Measurements from ENCODE around the gene SLC45A1.

The SLC45A1 gene

GRCh38 chr1:8302081-8302956 is 15.6 kb upstream of the SLC45A1 start:
- H3K27me3 ChIP-seq (ENCODE audit: control insufficient read depth in 3 of 3, insufficient read depth in 3 of 3, low read depth in 1 of 3, low read length in 3 of 3): peaks cover 0 to 5% (median 0%) of the 10 kb centered on the region in 3 experiments
- no peak overlapping the region for H2BK12ac ChIP-seq (ENCODE audit: low read length)
- no peak overlapping the region for H2BK5ac ChIP-seq (ENCODE audit: low read length)
- H2BK120ac ChIP-seq (ENCODE audit: low read depth, low read length): no peak overlapping the region
- H3K18ac ChIP-seq (ENCODE audit: low read length): no peak overlapping the region
- H4K8ac ChIP-seq (ENCODE audit: low read depth, low read length): no peak overlapping the region
- H4K91ac ChIP-seq (ENCODE audit: low read depth, low read length, poor library complexity): no peak overlapping the region
- H3K9me3 ChIP-seq (replicated peaks in 1 of 2; ENCODE audit: control insufficient read depth in 2 of 2, insufficient read depth in 1 of 2, low read depth in 1 of 2, low read length in 2 of 2): no peaks in the 10 kb centered on the region
- no peak overlapping the region for H3K9ac ChIP-seq (ENCODE audit: low read depth, low read length, poor library complexity)
- H2AK5ac ChIP-seq (ENCODE audit: low read depth, low read length): no peak overlapping the region
- H3K23ac ChIP-seq (ENCODE audit: low read depth, low read length, poor library complexity): no peak overlapping the region
- H3K4ac ChIP-seq (ENCODE audit: low read length): no peak overlapping the region
- peak overlapping the region; percentile 1 for H2AFZ ChIP-seq (ENCODE audit: low read length)
- no peak overlapping the region for H3K4me2 ChIP-seq (ENCODE audit: insufficient read depth, low read length, poor library complexity, severe bottlenecking)
- peaks cover 0 to 7% of the 10 kb centered on the region in 2 donors for H3K4me1 ChIP-seq (ENCODE audit: control insufficient read depth in 2 of 2, insufficient read depth in 1 of 2, low read depth in 1 of 2, low read length in 2 of 2)
- no peaks in the 10 kb centered on the region for H3K36me3 ChIP-seq (replicated peaks in 1 of 2; ENCODE audit: control insufficient read depth in 2 of 2, insufficient read depth in 2 of 2, low read length in 2 of 2)
- DNase-seq (ENCODE audit: low spot score): no peak
- no peak overlapping the region for H2BK15ac ChIP-seq (ENCODE audit: low read length)
- H3K27ac ChIP-seq (replicated peaks; ENCODE audit: low read length): no peak overlapping the region
- H3K4me3 ChIP-seq (ENCODE audit: low read length in 2 of 2): no peak overlapping the region
- no peak overlapping the region for H3K14ac ChIP-seq (ENCODE audit: low read length)
- WGBS, 2 donors (ENCODE audit: extremely low coverage in 2 of 2, insufficient read length in 2 of 2, insufficient replicate concordance in 1 of 2): no CpG with 5 or more reads among the region's 22 CpGs
- H3K79me1 ChIP-seq (ENCODE audit: low read depth, low read length): no peaks in the 10 kb centered on the region

- Histone ChIP-seq H2BK5ac (ENCODE audit: low read length) (no peak overlapping the region), H4K8ac (ENCODE audit: low read depth, low read length) (no peak overlapping the region), H3K4me2 (ENCODE audit: insufficient read depth, low read length, poor library complexity, severe bottlenecking) (no peak overlapping the region), H2BK120ac (ENCODE audit: low read depth, low read length) (no peak overlapping the region), H2BK15ac (ENCODE audit: low read length) (no peak overlapping the region), H3K9me3 (replicated peaks in 1 of 2; ENCODE audit: control insufficient read depth in 2 of 2, insufficient read depth in 1 of 2, low read depth in 1 of 2, low read length in 2 of 2) (no peaks in the 10 kb centered on the region), H3K4me1 (ENCODE audit: control insufficient read depth in 2 of 2, insufficient read depth in 1 of 2, low read depth in 1 of 2, low read length in 2 of 2) (peaks cover 0 to 6% of the 10 kb centered on the region in 2 donors), H3K14ac (ENCODE audit: low read length) (no peak overlapping the region), H4K91ac (ENCODE audit: low read depth, low read length, poor library complexity) (no peak overlapping the region), H3K9ac (ENCODE audit: low read depth, low read length, poor library complexity) (no peak overlapping the region), H3K18ac (ENCODE audit: low read length) (no peak overlapping the region), H3K27me3 (ENCODE audit: control insufficient read depth in 3 of 3, insufficient read depth in 3 of 3, low read depth in 1 of 3, low read length in 3 of 3) (peaks cover 0 to 5% (median 0%) of the 10 kb centered on the region in 3 experiments), H2AK5ac (ENCODE audit: low read depth, low read length) (no peak overlapping the region), H2BK12ac (ENCODE audit: low read length) (no peak overlapping the region), H3K36me3 (replicated peaks in 1 of 2; ENCODE audit: control insufficient read depth in 2 of 2, insufficient read depth in 2 of 2, low read length in 2 of 2) (no peaks in the 10 kb centered on the region), H3K4me3 (ENCODE audit: low read length in 2 of 2) (no peak overlapping the region), H3K23ac (ENCODE audit: low read depth, low read length, poor library complexity) (no peak overlapping the region), H3K79me1 (ENCODE audit: low read depth, low read length) (no peaks in the 10 kb centered on the region), H3K4ac (ENCODE audit: low read length) (no peak overlapping the region), H3K27ac (replicated peaks; ENCODE audit: low read length) (no peak overlapping the region), H2AFZ (ENCODE audit: low read length) (no peak overlapping the region)
- no CpG with 5 or more reads among the region's 3 CpGs for WGBS, 2 donors (ENCODE audit: extremely low coverage in 2 of 2, insufficient read length in 2 of 2, insufficient replicate concordance in 1 of 2)
- DNase-seq (ENCODE audit: low spot score): no peak
Observed at GRCh38 chr1:8303141-8303540, 14.8 kb upstream of the SLC45A1 start.

GRCh38 chr1:8303876-8304275 is 14.0 kb upstream of the SLC45A1 start:
- Histone ChIP-seq H3K79me1 (ENCODE audit: low read depth, low read length) (no peaks in the 10 kb centered on the region), H3K4me3 (ENCODE audit: low read length in 2 of 2) (no peak overlapping the region), H2AFZ (ENCODE audit: low read length) (no peak overlapping the region), H3K4me1 (ENCODE audit: control insufficient read depth in 2 of 2, insufficient read depth in 1 of 2, low read depth in 1 of 2, low read length in 2 of 2) (peaks cover 0 to 6% of the 10 kb centered on the region in 2 donors), H3K4ac (ENCODE audit: low read length) (no peak overlapping the region), H3K9me3 (replicated peaks in 1 of 2; ENCODE audit: control insufficient read depth in 2 of 2, insufficient read depth in 1 of 2, low read depth in 1 of 2, low read length in 2 of 2) (no peaks in the 10 kb centered on the region), H4K91ac (ENCODE audit: low read depth, low read length, poor library complexity) (no peak overlapping the region), H2BK120ac (ENCODE audit: low read depth, low read length) (no peak overlapping the region), H2AK5ac (ENCODE audit: low read depth, low read length) (no peak overlapping the region), H3K18ac (ENCODE audit: low read length) (no peak overlapping the region), H3K23ac (ENCODE audit: low read depth, low read length, poor library complexity) (no peak overlapping the region), H3K27ac (replicated peaks; ENCODE audit: low read length) (no peak overlapping the region), H2BK5ac (ENCODE audit: low read length) (no peak overlapping the region), H3K36me3 (replicated peaks in 1 of 2; ENCODE audit: control insufficient read depth in 2 of 2, insufficient read depth in 2 of 2, low read length in 2 of 2) (no peaks in the 10 kb centered on the region), H3K27me3 (ENCODE audit: control insufficient read depth in 3 of 3, insufficient read depth in 3 of 3, low read depth in 1 of 3, low read length in 3 of 3) (peaks cover 0 to 5% (median 0%) of the 10 kb centered on the region in 3 experiments), H3K14ac (ENCODE audit: low read length) (no peak overlapping the region), H4K8ac (ENCODE audit: low read depth, low read length) (no peak overlapping the region), H3K4me2 (ENCODE audit: insufficient read depth, low read length, poor library complexity, severe bottlenecking) (no peak overlapping the region), H2BK12ac (ENCODE audit: low read length) (no peak overlapping the region), H3K9ac (ENCODE audit: low read depth, low read length, poor library complexity) (no peak overlapping the region), H2BK15ac (ENCODE audit: low read length) (no peak overlapping the region)
- DNase-seq (ENCODE audit: low spot score): no peak
- WGBS, 2 donors (ENCODE audit: extremely low coverage in 2 of 2, insufficient read length in 2 of 2, insufficient replicate concordance in 1 of 2): no CpG with 5 or more reads among the region's 4 CpGs

- Histone ChIP-seq H2BK120ac (ENCODE audit: low read depth, low read length) (no peak overlapping the region), H3K9ac (ENCODE audit: low read depth, low read length, poor library complexity) (no peak overlapping the region), H2BK5ac (ENCODE audit: low read length) (no peak overlapping the region), H3K9me3 (replicated peaks in 1 of 2; ENCODE audit: control insufficient read depth in 2 of 2, insufficient read depth in 1 of 2, low read depth in 1 of 2, low read length in 2 of 2) (no peaks in the 10 kb centered on the region), H3K27me3 (ENCODE audit: control insufficient read depth in 3 of 3, insufficient read depth in 3 of 3, low read depth in 1 of 3, low read length in 3 of 3) (peaks cover 0 to 8% (median 0%) of the 10 kb centered on the region in 3 experiments), H3K79me1 (ENCODE audit: low read depth, low read length) (no peaks in the 10 kb centered on the region), H2AFZ (ENCODE audit: low read length) (no peak overlapping the region), H3K14ac (ENCODE audit: low read length) (no peak overlapping the region), H3K4me2 (ENCODE audit: insufficient read depth, low read length, poor library complexity, severe bottlenecking) (no peak overlapping the region), H3K23ac (ENCODE audit: low read depth, low read length, poor library complexity) (no peak overlapping the region), H3K4ac (ENCODE audit: low read length) (no peak overlapping the region), H3K36me3 (replicated peaks in 1 of 2; ENCODE audit: control insufficient read depth in 2 of 2, insufficient read depth in 2 of 2, low read length in 2 of 2) (no peaks in the 10 kb centered on the region), H2BK12ac (ENCODE audit: low read length) (no peak overlapping the region), H3K18ac (ENCODE audit: low read length) (no peak overlapping the region), H4K8ac (ENCODE audit: low read depth, low read length) (no peak overlapping the region), H2BK15ac (ENCODE audit: low read length) (no peak overlapping the region), H2AK5ac (ENCODE audit: low read depth, low read length) (no peak overlapping the region), H3K4me3 (ENCODE audit: low read length in 2 of 2) (no peak overlapping the region), H4K91ac (ENCODE audit: low read depth, low read length, poor library complexity) (no peak overlapping the region), H3K27ac (replicated peaks; ENCODE audit: low read length) (no peak overlapping the region), H3K4me1 (ENCODE audit: control insufficient read depth in 2 of 2, insufficient read depth in 1 of 2, low read depth in 1 of 2, low read length in 2 of 2) (no peaks in the 10 kb centered on the region)
- DNase-seq (ENCODE audit: low spot score): no peak
- WGBS, 2 donors (ENCODE audit: extremely low coverage in 2 of 2, insufficient read length in 2 of 2, insufficient replicate concordance in 1 of 2): no CpG with 5 or more reads among the region's 4 CpGs
Observed at GRCh38 chr1:8307628-8308027, 10.3 kb upstream of the SLC45A1 start.

All from neuronal stem cell (in vitro differentiated cells).